ENCODE measurements around the gene GTF2H1.

GRCh38 chr11:18366286-18366685 is 43.9 kb downstream of the GTF2H1 start:
- TF ChIP-seq CTCF (IDR thresholded peaks at IDR 0.05; ENCODE audit: insufficient read depth, low read depth, low read length) (no peak), EZH2 (IDR thresholded peaks at IDR 0.05; ENCODE audit: insufficient read depth, low read length) (no peak)

All from astrocyte (in vitro differentiated cells and primary cell).